T-cell (primary cell): Measurements from ENCODE around the gene ZNF215. TPM values are rescaled to one million over a fixed set of nuclear protein-coding genes. Genes with fewer than 3 reads are reported as not detected.
A peak's percentile ranks its signal among the peaks of the same experiment; 100 is the strongest.

Experiments used
- ATAC-seq, 4 experiments: fragments of 200-7000 bp in 3 of 4; fragments of 150-1000 bp in 1 of 4; cut with Tn5 transposase; replicated peaks in 1 of 4; 1 replicate in 3 of 4; 2 replicates in 1 of 4; pipeline ENCODE4 v1.10.0; 2021; ENCODE audit warnings: moderate library complexity in 3 of 4, mild to moderate bottlenecking in 2 of 4, moderate number of reproducible peaks in 1 of 4
- CTCF ChIA-PET, 2 donors: fragments of 300-600 bp; sonication (Branson Sonifier 250); formaldehyde crosslinking; loops; one replicate each; lab custom pipeline; 2022; ENCODE audit warnings: antibody characterized with exemption in 2 of 2; lab: Charles Lee
- POLR2A ChIA-PET, 2 donors: fragments of 300-600 bp; sonication (Branson Sonifier 250); formaldehyde crosslinking; loops; one replicate each; lab custom pipeline; 2022; ENCODE audit warnings: antibody characterized with exemption in 2 of 2; lab: Charles Lee
- DNase-seq, 35 experiments: peaks; one replicate each; pipeline versions ENCODE4 v3.0.0 to v3.0.0-alpha.2; 2013 to 2023
- H3K27ac ChIP-seq: one replicate; pipeline ENCODE4 v1.5.1; 2013; ENCODE audit warnings: low read length
- H3K27me3 ChIP-seq, 2 experiments: replicated peaks in 1 of 2; 1 replicate in 1 of 2; 2 replicates in 1 of 2; pipeline versions ENCODE4 v1.6.1 to v1.7.0; 2013; ENCODE audit warnings: low read length in 1 of 2, mixed read lengths in 1 of 2; ENCODE audit not compliant: control insufficient read depth in 2 of 2, insufficient read depth in 2 of 2; ENCODE audit errors: extremely low read depth in 1 of 2
- H3K36me3 ChIP-seq, 2 donors: 1 replicate in 1 of 2; 2 replicates in 1 of 2; pipeline versions ENCODE4 v1.6.1 to v1.7.0; 2013; ENCODE audit warnings: low read length in 1 of 2; ENCODE audit not compliant: control insufficient read depth in 2 of 2, insufficient read depth in 1 of 2; ENCODE audit errors: extremely low read depth in 1 of 2
- H3K4me1 ChIP-seq, 2 experiments: 1 replicate in 1 of 2; 2 replicates in 1 of 2; pipeline versions ENCODE4 v1.6.1 to v1.7.0; 2013; ENCODE audit warnings: low read length in 2 of 2, mixed read lengths in 1 of 2; ENCODE audit not compliant: insufficient read depth in 2 of 2, control insufficient read depth in 1 of 2; ENCODE audit errors: extremely low read depth in 1 of 2
- H3K4me3 ChIP-seq, 2 donors: 1 replicate in 1 of 2; 2 replicates in 1 of 2; pipeline versions ENCODE4 v1.5.1 to v1.7.0; 2013; ENCODE audit warnings: mild to moderate bottlenecking in 2 of 2, low read length in 1 of 2, moderate library complexity in 1 of 2; ENCODE audit not compliant: control insufficient read depth in 1 of 2; ENCODE audit errors: extremely low read depth in 1 of 2
- H3K9me3 ChIP-seq: 2 replicates; pipeline ENCODE4 v1.7.0; 2013
- H3K27ac Mint-ChIP-seq, 2 donors: one replicate each; pipeline ENCODE4 v1.8.0; 2020 to 2021; ENCODE audit warnings: mild to moderate bottlenecking in 2 of 2, mixed read lengths in 2 of 2
- H3K27me3 Mint-ChIP-seq, 2 donors: one replicate each; pipeline ENCODE4 v1.8.0; 2021 to 2022; ENCODE audit warnings: mixed read lengths in 2 of 2
- H3K36me3 Mint-ChIP-seq: one replicate; pipeline ENCODE4 v1.8.0; 2021; ENCODE audit warnings: mixed read lengths
- H3K4me1 Mint-ChIP-seq, 3 donors: one replicate each; pipeline ENCODE4 v1.8.0; 2020 to 2022; ENCODE audit warnings: mixed read lengths in 3 of 3, mild to moderate bottlenecking in 1 of 3
- H3K4me3 Mint-ChIP-seq, 3 donors: one replicate each; pipeline ENCODE4 v1.8.0; 2020 to 2022; ENCODE audit warnings: mild to moderate bottlenecking in 3 of 3, mixed read lengths in 3 of 3, moderate library complexity in 3 of 3
- H3K9me3 Mint-ChIP-seq, 3 donors: one replicate each; pipeline ENCODE4 v1.8.0; 2020 to 2022; ENCODE audit warnings: mixed read lengths in 3 of 3
- WGBS: methylation state at CpG from one replicate; pipeline ENCODE4 v1.1.5; 2013; ENCODE audit warnings: missing lambda C conversion rate; ENCODE audit not compliant: insufficient coverage; 5-methylcytosine and 5-hydroxymethylcytosine counted together
- total RNA-seq, 35 experiments: library from RNA in 6 of 35; stranded (reverse) in 6 of 35; fragments of 120-200 nt in 1 of 35; gene quantifications; one replicate each; pipeline versions ENCODE4 v1.2.1 to v1.2.4 and lab custom pipeline; 2013 to 2026

The ZNF215 gene
- total RNA-seq, 5 donors from 2014 or later (not counting 1 experiment from before 2014, with no cell fraction given): 0.10 to 0.70 (median 0.39) TPM; not detected in 1

- Histone ChIP-seq H3K4me1 (peaks cover 1 to 10% of the 10 kb centered on the region in 2 experiments), H3K4me3 (peak overlapping the region; percentile 66 to 70), H3K27ac (no peak overlapping the region), H3K9me3 (no peaks in the 10 kb centered on the region), H3K27me3 (peaks cover 0 to 14% of the 10 kb centered on the region in 2 experiments), H3K36me3 (no peaks in the 10 kb centered on the region)
- peaks cover 19 to 30% (median 21%) of the 10 kb centered on the region in 3 donors for H3K4me1 Mint-ChIP-seq
- DNase-seq (no peak), ATAC-seq (no peak)
- no peaks in the 10 kb centered on the region for H3K9me3 Mint-ChIP-seq
- ChIA-PET POLR2A (no interaction called here), CTCF (no interaction called here)
- H3K27me3 Mint-ChIP-seq: peaks cover 25 to 60% of the 10 kb centered on the region in 2 donors
- WGBS: 29% methylated on average over 6 of the region's 11 CpGs
- no peaks in the 10 kb centered on the region for H3K36me3 Mint-ChIP-seq
- no peak overlapping the region for H3K27ac Mint-ChIP-seq
- peak overlapping the region in 2 of 3 donors; percentile 79 to 85 for H3K4me3 Mint-ChIP-seq
These were observed 898 bp downstream of the ZNF215 start for GRCh38 chr11:6927030-6927617.

DNA sequence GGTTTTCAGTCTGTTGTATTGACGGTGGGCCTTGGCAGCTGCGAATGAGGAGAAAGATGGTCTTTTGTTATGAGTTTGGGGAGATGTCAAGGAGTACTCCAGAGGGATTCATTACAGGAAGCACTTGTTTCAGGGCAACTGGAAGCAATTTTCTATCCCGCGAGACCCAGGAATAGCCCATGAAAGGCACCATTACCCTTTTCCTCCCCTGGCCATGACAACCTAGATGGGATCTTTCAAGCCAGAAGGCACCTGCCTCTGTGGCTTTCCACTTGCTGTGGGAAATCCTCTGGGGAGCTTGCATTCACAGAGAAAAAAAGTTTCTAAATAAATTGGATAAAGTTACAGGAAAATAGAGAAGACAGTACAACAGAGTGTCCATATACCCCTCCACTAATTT lies 2.7 kb downstream of the ZNF215 start:
- H3K36me3 Mint-ChIP-seq: no peaks in the 10 kb centered on the region
- H3K27ac Mint-ChIP-seq: no peak overlapping the region
- H3K4me1 Mint-ChIP-seq: peaks cover 19 to 33% (median 21%) of the 10 kb centered on the region in 3 donors
- no peak for ATAC-seq
- ChIA-PET CTCF (no interaction called here), POLR2A (no interaction called here)
- no peaks in the 10 kb centered on the region for H3K9me3 Mint-ChIP-seq
- Histone ChIP-seq H3K27me3 (peaks cover 0 to 14% of the 10 kb centered on the region in 2 experiments), H3K27ac (no peak overlapping the region), H3K4me1 (peaks cover 2 to 10% of the 10 kb centered on the region in 2 experiments), H3K36me3 (no peaks in the 10 kb centered on the region), H3K4me3 (no peak overlapping the region), H3K9me3 (no peaks in the 10 kb centered on the region)
- DNase-seq: no peak
- H3K4me3 Mint-ChIP-seq: no peak overlapping the region
- WGBS: no CpG with 5 or more reads among the region's 4 CpGs
- H3K27me3 Mint-ChIP-seq: peaks cover 39 to 63% of the 10 kb centered on the region in 2 donors

- no CpG with 5 or more reads among the region's 3 CpGs for WGBS
- Mint-ChIP-seq H3K27ac (no peak overlapping the region), H3K27me3 (peaks cover 40 to 51% of the 10 kb centered on the region in 2 donors), H3K9me3 (no peaks in the 10 kb centered on the region), H3K4me3 (no peak overlapping the region), H3K4me1 (peaks cover 12 to 25% (median 14%) of the 10 kb centered on the region in 3 donors), H3K36me3 (no peaks in the 10 kb centered on the region)
- no peak for DNase-seq
- no peak for ATAC-seq
- Histone ChIP-seq H3K4me1 (peaks cover 2 to 8% of the 10 kb centered on the region in 2 experiments), H3K4me3 (no peak overlapping the region), H3K27me3 (peaks cover 0 to 12% of the 10 kb centered on the region in 2 experiments), H3K27ac (no peak overlapping the region), H3K9me3 (no peaks in the 10 kb centered on the region), H3K36me3 (no peaks in the 10 kb centered on the region)
- ChIA-PET CTCF (no interaction called here), POLR2A (no interaction called here)
These were observed 5.0 kb downstream of the ZNF215 start for GRCh38 chr11:6931146-6931713.

DNA sequence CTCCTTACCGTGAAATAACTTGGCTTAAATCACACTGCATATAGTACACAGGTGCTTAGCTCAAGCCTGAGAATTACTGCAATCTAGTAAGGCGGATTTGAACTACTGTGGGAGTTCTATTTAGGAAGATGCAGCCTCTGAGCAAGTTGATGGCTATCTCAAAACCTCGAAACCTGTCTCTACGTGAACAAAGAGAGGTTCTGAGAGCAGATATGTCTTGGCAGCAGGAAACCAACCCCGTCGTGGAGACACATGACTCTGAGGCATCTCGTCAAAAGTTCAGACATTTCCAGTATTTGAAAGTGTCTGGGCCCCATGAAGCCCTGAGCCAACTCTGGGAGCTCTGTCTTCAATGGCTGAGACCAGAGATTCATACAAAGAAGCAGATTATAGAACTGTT lies 5.9 kb downstream of the ZNF215 start:
- Mint-ChIP-seq H3K4me3 (no peak overlapping the region), H3K4me1 (peaks cover 6 to 17% (median 7%) of the 10 kb centered on the region in 3 donors), H3K36me3 (no peaks in the 10 kb centered on the region), H3K9me3 (no peaks in the 10 kb centered on the region), H3K27ac (peak overlapping the region in 1 of 2 donors; percentile 44), H3K27me3 (peaks cover 38 to 45% of the 10 kb centered on the region in 2 donors)
- Histone ChIP-seq H3K36me3 (no peaks in the 10 kb centered on the region), H3K27ac (no peak overlapping the region), H3K9me3 (no peaks in the 10 kb centered on the region), H3K4me3 (no peak overlapping the region), H3K27me3 (peaks cover 0 to 5% of the 10 kb centered on the region in 2 experiments), H3K4me1 (peaks cover 0 to 2% of the 10 kb centered on the region in 2 experiments)
- WGBS: 23% methylated on average over 6 of the region's 7 CpGs
- ChIA-PET CTCF (no interaction called here), POLR2A (no interaction called here)
- peak in 2 of 4 experiments; percentile 23 to 85 for ATAC-seq
- DNase-seq: peak in 5 of 35 experiments; percentile 1 to 19 (median 8)

- POLR2A ChIA-PET: no interaction called here
- H3K4me1 Mint-ChIP-seq: no peaks in the 10 kb centered on the region
- no peak overlapping the region for H3K4me3 ChIP-seq
- H3K36me3 Mint-ChIP-seq: no peaks in the 10 kb centered on the region
- no peak overlapping the region for H3K27ac ChIP-seq
- no peaks in the 10 kb centered on the region for H3K4me1 ChIP-seq
- no peaks in the 10 kb centered on the region for H3K9me3 ChIP-seq
- DNase-seq (no peak), ATAC-seq (no peak)
- no peaks in the 10 kb centered on the region for H3K27me3 ChIP-seq
- H3K27me3 Mint-ChIP-seq: no peaks in the 10 kb centered on the region
- CTCF ChIA-PET: no interaction called here
- no peaks in the 10 kb centered on the region for H3K36me3 ChIP-seq
- H3K9me3 Mint-ChIP-seq: peaks cover 0 to 4% (median 0%) of the 10 kb centered on the region in 3 donors
- H3K27ac Mint-ChIP-seq: no peak overlapping the region
- H3K4me3 Mint-ChIP-seq: no peak overlapping the region
These were observed 15.7 kb downstream of the ZNF215 start for GRCh38 chr11:6941970-6942369.

DNA sequence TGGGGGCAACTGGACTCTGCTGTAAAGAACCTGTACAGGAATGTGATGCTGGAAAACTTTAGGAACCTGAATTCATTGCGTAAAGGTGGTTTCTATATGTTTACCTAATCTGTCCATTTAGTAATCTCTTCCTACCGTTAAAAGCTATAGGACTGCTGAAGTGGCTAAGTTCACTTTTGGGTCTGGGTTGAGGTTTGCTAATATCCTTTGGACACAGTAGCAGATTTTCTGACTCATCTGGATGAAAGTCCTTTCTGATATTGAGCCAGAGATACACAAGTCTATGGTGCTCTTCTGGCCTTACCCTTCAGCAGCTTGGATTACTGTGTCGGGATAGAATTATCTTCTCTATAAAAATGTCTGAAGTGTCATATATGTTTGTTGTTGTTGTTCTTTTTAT lies 16.9 kb downstream of the ZNF215 start:
- DNase-seq (no peak), ATAC-seq (no peak)
- H3K27me3 ChIP-seq: no peaks in the 10 kb centered on the region
- CTCF ChIA-PET: no interaction called here
- POLR2A ChIA-PET: interaction anchor here in 1 of 2 donors (0.6 kb wide), 1 partner anchor 31 kb away, joined by 3 read pairs; no protein-coding TSS in a partner anchor
- no peaks in the 10 kb centered on the region for H3K36me3 ChIP-seq
- WGBS: no CpG with 5 or more reads among the region's 3 CpGs
- no peak overlapping the region for H3K4me3 Mint-ChIP-seq
- H3K27ac Mint-ChIP-seq: no peak overlapping the region
- no peaks in the 10 kb centered on the region for H3K36me3 Mint-ChIP-seq
- H3K4me1 Mint-ChIP-seq: no peaks in the 10 kb centered on the region
- no peaks in the 10 kb centered on the region for H3K4me1 ChIP-seq
- H3K27ac ChIP-seq: no peak overlapping the region
- peaks cover 0 to 4% (median 2%) of the 10 kb centered on the region in 3 donors for H3K9me3 Mint-ChIP-seq
- no peak overlapping the region for H3K4me3 ChIP-seq
- H3K9me3 ChIP-seq: no peaks in the 10 kb centered on the region
- H3K27me3 Mint-ChIP-seq: no peaks in the 10 kb centered on the region
